Breast epithelium (tissue), 4 donors: ENCODE results near the gene KLF17. TPM values are rescaled to one million over a fixed set of nuclear protein-coding genes. Genes with fewer than 3 reads are reported as not detected.

Source experiments
- DNase-seq, 2 donors: peaks; one replicate each; pipeline ENCODE4 v3.0.0-alpha.2; 2019; ENCODE audit warnings: low spot score in 2 of 2
- H3K27ac ChIP-seq, 2 donors: fragments of 200-600 bp; sonication (generic) in 1 of 2; one replicate each; pipeline ENCODE4 v1.5.1; 2016 to 2019; ENCODE audit warnings: mild to moderate bottlenecking in 1 of 2
- H3K27me3 ChIP-seq, 2 donors: fragments of 200-600 bp; sonication (generic) in 1 of 2; one replicate each; pipeline versions ENCODE4 v1.5.1 to v1.6.0; 2017 to 2019; ENCODE audit warnings: control low read depth in 1 of 2, mild to moderate bottlenecking in 1 of 2
- H3K36me3 ChIP-seq: fragments of 200-600 bp; one replicate; pipeline ENCODE4 v1.5.1; 2019
- H3K4me1 ChIP-seq, 2 donors: fragments of 200-600 bp; sonication (generic); one replicate each; pipeline ENCODE4 v1.5.1; 2016 to 2019; ENCODE audit warnings: control low read depth in 1 of 2
- H3K4me3 ChIP-seq, 3 donors: fragments of 200-600 bp; sonication (generic); 1 replicate in 2 of 3; 2 replicates in 1 of 3; pipeline ENCODE4 v1.5.1; 2016 to 2019; ENCODE audit warnings: mild to moderate bottlenecking in 3 of 3, moderate library complexity in 2 of 3
- H3K9me3 ChIP-seq, 2 donors: fragments of 200-600 bp; sonication (generic) in 1 of 2; one replicate each; pipeline ENCODE4 v1.5.1; 2016 to 2019; ENCODE audit warnings: control low read depth in 1 of 2
- POLR2A ChIP-seq: fragments of 450-650 bp; IDR thresholded peaks from one replicate; pipeline ENCODE4 v1.6.1; 2016; ENCODE audit warnings: antibody characterized with exemption, mild to moderate bottlenecking, moderate library complexity
- POLR2AphosphoS5 ChIP-seq, 3 donors: sonication (generic); formaldehyde crosslinking; IDR thresholded peaks; one replicate each; pipeline ENCODE4 v1.6.1; 2017; ENCODE audit warnings: antibody characterized with exemption in 3 of 3
- intact Hi-C: fragments of 100-400 bp; cut with DNase I; formaldehyde crosslinking; loops from one replicate; pipeline ENCODE4 v1.15.1; 2023; ENCODE audit warnings: low total_unique reads
- total RNA-seq, 3 donors: library from RNA; depleted of rRNA; stranded (reverse); fragments of >200 nt; gene quantifications; one replicate each; pipeline ENCODE4 v1.1.0, GENCODE V29; 2016
- TF ChIP-seq, protein P1 (sequence below), 3 donors: fragments of 450-650 bp; IDR thresholded peaks; one replicate each; pipeline ENCODE4 v1.5.1; 2016 to 2017; ENCODE audit warnings: antibody characterized with exemption in 3 of 3, mild to moderate bottlenecking in 3 of 3, moderate library complexity in 3 of 3

The KLF17 gene
- total RNA-seq, 3 donors from 2014 or later, result not detected

GRCh38 chr1:44141531-44141930, 22.9 kb downstream of the KLF17 start, which contains the start of gene KLF18:
Gene KLF18, minus strand, starts transcription at chr1:44141631. Its CDS starts 0 bp downstream, at chr1:44141631.
- H3K36me3 ChIP-seq, result no peaks in the 10 kb centered on the region
- no peak within 1 kb of the TSS for H3K4me3 ChIP-seq
- H3K9me3 ChIP-seq, result peaks cover 10 to 25% of the 10 kb centered on the region in 2 donors
- no peaks in the 10 kb centered on the region for H3K4me1 ChIP-seq
- H3K27ac ChIP-seq, result no peak within 1 kb of the TSS
- intact Hi-C loops, result no loop called here
- TF ChIP-seq, protein P1, sequence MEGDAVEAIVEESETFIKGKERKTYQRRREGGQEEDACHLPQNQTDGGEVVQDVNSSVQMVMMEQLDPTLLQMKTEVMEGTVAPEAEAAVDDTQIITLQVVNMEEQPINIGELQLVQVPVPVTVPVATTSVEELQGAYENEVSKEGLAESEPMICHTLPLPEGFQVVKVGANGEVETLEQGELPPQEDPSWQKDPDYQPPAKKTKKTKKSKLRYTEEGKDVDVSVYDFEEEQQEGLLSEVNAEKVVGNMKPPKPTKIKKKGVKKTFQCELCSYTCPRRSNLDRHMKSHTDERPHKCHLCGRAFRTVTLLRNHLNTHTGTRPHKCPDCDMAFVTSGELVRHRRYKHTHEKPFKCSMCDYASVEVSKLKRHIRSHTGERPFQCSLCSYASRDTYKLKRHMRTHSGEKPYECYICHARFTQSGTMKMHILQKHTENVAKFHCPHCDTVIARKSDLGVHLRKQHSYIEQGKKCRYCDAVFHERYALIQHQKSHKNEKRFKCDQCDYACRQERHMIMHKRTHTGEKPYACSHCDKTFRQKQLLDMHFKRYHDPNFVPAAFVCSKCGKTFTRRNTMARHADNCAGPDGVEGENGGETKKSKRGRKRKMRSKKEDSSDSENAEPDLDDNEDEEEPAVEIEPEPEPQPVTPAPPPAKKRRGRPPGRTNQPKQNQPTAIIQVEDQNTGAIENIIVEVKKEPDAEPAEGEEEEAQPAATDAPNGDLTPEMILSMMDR (IDR thresholded peaks at IDR 0.05), result no peak
- no peak for TF ChIP-seq POLR2AphosphoS5 (IDR thresholded peaks at IDR 0.05)
- no peak for TF ChIP-seq POLR2A
- DNase-seq, result no peak
- H3K27me3 ChIP-seq, result no peaks in the 10 kb centered on the region

DNA sequence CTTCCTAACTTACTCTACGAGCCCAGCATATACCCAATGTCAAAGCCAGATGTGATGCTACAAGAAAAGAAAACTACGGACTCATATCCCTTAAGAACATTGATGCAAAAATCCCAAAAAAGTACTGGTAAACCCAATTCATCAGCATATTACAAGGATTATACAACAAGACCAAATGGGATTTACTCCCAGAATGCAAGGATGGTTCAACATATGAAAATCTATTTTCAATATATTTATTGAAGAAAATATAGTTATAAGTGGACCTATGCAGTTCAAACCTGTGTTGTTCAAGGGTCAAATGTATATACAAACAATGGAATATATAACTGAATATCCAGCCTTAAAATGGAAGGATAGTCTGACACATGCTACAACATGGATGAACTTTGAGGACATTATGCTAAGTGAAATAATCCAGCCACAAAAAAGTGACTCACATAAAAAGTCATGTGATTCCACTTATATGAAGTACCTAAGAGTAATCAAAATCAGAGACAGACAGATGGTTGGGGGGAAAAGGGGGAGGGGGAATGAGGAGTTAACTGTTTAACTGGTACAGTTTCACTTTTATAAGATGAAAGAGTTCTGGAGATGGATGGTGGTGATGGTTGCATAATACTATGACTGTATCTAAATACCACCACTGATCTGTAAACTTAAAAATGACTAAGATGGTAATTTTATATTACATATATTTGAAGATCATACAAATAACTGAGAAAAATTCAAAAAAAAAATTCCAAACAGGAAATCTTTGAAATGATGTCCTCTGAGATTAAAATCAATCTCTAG, 26.5 kb downstream of the KLF17 start:
- no peak for DNase-seq
- peaks cover 12 to 25% of the 10 kb centered on the region in 2 donors for H3K9me3 ChIP-seq
- intact Hi-C loops, result no loop called here
- no peaks in the 10 kb centered on the region for H3K4me1 ChIP-seq
- no peaks in the 10 kb centered on the region for H3K36me3 ChIP-seq
- TF ChIP-seq POLR2AphosphoS5 (IDR thresholded peaks at IDR 0.05), result no peak
- TF ChIP-seq, protein P1 (IDR thresholded peaks at IDR 0.05), result no peak
- TF ChIP-seq POLR2A, result no peak
- no peaks in the 10 kb centered on the region for H3K27me3 ChIP-seq
- no peak overlapping the region for H3K27ac ChIP-seq
- H3K4me3 ChIP-seq, result no peak overlapping the region

DNA sequence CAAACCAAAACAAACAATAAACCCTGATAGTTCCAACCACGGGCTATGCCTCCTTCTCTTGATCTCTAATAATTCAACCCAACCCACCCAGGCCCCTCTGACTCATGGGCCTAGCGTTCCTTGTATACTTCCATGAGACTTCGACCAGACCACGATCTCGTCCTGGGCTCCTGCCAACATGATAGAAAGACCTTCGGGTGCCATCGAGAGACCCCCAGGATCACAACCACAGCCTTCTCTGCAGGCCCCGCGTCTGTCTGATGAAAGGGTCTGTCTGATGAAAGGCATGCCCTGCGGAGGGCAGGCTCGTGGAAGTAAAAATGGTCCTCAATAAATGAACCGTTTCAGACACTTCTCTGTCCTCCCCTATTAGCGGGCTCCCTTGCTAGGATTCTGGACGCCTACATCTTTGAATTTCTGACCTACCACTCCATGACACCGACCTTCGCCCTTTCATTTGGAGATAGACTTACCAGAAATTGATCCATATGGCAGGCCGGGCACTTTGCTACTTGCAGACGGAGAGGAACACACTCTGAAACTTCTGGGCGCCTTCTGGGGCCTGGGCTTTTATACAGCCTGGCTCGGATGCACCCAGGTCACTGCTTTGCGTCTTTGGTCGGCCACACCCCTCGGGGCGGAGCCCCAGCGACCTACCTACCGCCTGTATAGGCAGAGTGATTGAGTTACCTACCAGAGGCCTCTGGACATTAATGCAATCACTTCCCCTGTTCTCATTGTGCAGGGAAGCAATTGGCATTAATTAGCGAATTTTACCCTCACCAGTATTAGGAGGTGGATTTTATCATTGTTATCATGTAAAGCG, 28.1 kb downstream of the KLF17 start:
- no peak for DNase-seq
- Histone ChIP-seq H3K9me3 (peaks cover 12 to 25% of the 10 kb centered on the region in 2 donors), H3K36me3 (no peaks in the 10 kb centered on the region), H3K4me3 (no peak overlapping the region), H3K27me3 (no peaks in the 10 kb centered on the region), H3K4me1 (no peaks in the 10 kb centered on the region), H3K27ac (no peak overlapping the region)
- intact Hi-C loops, result no loop called here
- TF ChIP-seq, protein P1 (IDR thresholded peaks at IDR 0.05), result no peak
- TF ChIP-seq POLR2A, result no peak
- no peak for TF ChIP-seq POLR2AphosphoS5 (IDR thresholded peaks at IDR 0.05)

- no peaks in the 10 kb centered on the region for H3K4me1 ChIP-seq
- no peak overlapping the region for H3K4me3 ChIP-seq
- no peaks in the 10 kb centered on the region for H3K36me3 ChIP-seq
- H3K27me3 ChIP-seq, result no peaks in the 10 kb centered on the region
- peaks cover 12 to 25% of the 10 kb centered on the region in 2 donors for H3K9me3 ChIP-seq
- intact Hi-C loops, result no loop called here
- no peak for TF ChIP-seq POLR2AphosphoS5 (IDR thresholded peaks at IDR 0.05)
- TF ChIP-seq, protein P1 (IDR thresholded peaks at IDR 0.05), result no peak
- no peak for TF ChIP-seq POLR2A
- H3K27ac ChIP-seq, result no peak overlapping the region
- no peak for DNase-seq
These were observed 29.0 kb downstream of the KLF17 start for GRCh38 chr1:44147582-44147981.

DNA sequence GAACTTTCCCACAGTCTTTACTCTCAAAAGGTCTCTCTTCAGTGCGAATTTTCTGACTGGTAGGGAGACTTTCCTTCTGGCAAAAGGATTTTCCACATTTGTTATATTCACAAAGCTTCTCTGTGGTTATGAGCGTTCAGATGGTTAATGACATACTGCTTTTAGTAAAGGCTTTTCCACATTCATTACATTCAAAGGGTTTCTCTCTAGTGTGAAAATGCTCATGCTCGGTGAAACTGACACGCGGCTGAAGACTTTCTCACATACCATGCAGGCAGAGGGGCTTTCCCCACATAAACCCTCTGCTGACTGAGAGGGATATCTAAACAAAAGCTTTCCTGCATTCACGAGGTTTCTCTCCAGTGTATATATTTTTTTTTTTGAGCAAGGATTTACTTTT, 32.7 kb downstream of the KLF17 start:
- TF ChIP-seq POLR2AphosphoS5 (IDR thresholded peaks at IDR 0.05) (no peak), POLR2A (no peak)
- TF ChIP-seq, protein P1 (IDR thresholded peaks at IDR 0.05), result no peak
- Histone ChIP-seq H3K4me1 (no peaks in the 10 kb centered on the region), H3K4me3 (no peak overlapping the region), H3K36me3 (no peaks in the 10 kb centered on the region), H3K27me3 (no peaks in the 10 kb centered on the region), H3K27ac (no peak overlapping the region), H3K9me3 (peaks cover 0 to 4% of the 10 kb centered on the region in 2 donors)
- DNase-seq, result no peak
- intact Hi-C loops, result no loop called here
